Measurements from ENCODE around the gene BCAT1. TPM values are rescaled to one million over a fixed set of nuclear protein-coding genes. Genes with fewer than 3 reads are reported as not detected.
"Not testable (repeated sequence)": the region's sequence is repeated elsewhere in the genome, so short reads cannot be mapped to it uniquely, and the experiment has no call there.

Gene BCAT1
- total RNA-seq, 2 experiments from 2014 or later, result 16.4 to 16.7 TPM

GRCh38 chr12:24814379-24815113, 134.4 kb downstream of the BCAT1 start:
- Mint-ChIP-seq H3K9me3 (no peaks in the 10 kb centered on the region), H3K36me3 (ENCODE audit: low read depth) (no peaks in the 10 kb centered on the region), H3K27me3 (ENCODE audit: low read depth) (no peaks in the 10 kb centered on the region), H3K4me1 (ENCODE audit: low read depth) (peaks cover 22% of the 10 kb centered on the region), H3K4me3 (peak overlapping the region; percentile 52), H3K27ac (peak overlapping the region; percentile 32)
- no peak for DNase-seq
- CTCF ChIA-PET, result interaction anchor here (0.6 to 1.4 kb wide), 4 partner anchors 21 to 177 kb away, joined by 3 to 5 read pairs (median 4); no protein-coding TSS in a partner anchor
- intact Hi-C loops (cut with micrococcal nuclease), result loop anchor here (1.0 to 2.0 kb wide), 2 partner anchors 20 to 25 kb away; no protein-coding TSS in a partner anchor

GRCh38 chr12:24810378-24810777, 138.5 kb downstream of the BCAT1 start:
- H3K27ac Mint-ChIP-seq, result no peak overlapping the region
- intact Hi-C loops (cut with micrococcal nuclease), result no loop called here
- peaks cover 17% of the 10 kb centered on the region for H3K4me1 Mint-ChIP-seq (ENCODE audit: low read depth)
- H3K4me3 Mint-ChIP-seq, result no peak overlapping the region
- CTCF ChIA-PET, result no interaction called here
- peaks cover 4% of the 10 kb centered on the region for H3K9me3 Mint-ChIP-seq
- H3K36me3 Mint-ChIP-seq (ENCODE audit: low read depth), result no peaks in the 10 kb centered on the region
- no peak for DNase-seq
- H3K27me3 Mint-ChIP-seq (ENCODE audit: low read depth), result no peaks in the 10 kb centered on the region

- H3K27ac Mint-ChIP-seq; H3K4me3 Mint-ChIP-seq; H3K9me3 Mint-ChIP-seq; H3K4me1 Mint-ChIP-seq (ENCODE audit: low read depth); intact Hi-C loops (cut with micrococcal nuclease); CTCF ChIA-PET; H3K27me3 Mint-ChIP-seq (ENCODE audit: low read depth); H3K36me3 Mint-ChIP-seq (ENCODE audit: low read depth); DNase-seq: not testable (repeated sequence)
Observed at GRCh38 chr12:24809306-24809705, 139.6 kb downstream of the BCAT1 start.

GRCh38 chr12:24808651-24809050, 140.2 kb downstream of the BCAT1 start:
- intact Hi-C loops (cut with micrococcal nuclease), result no loop called here
- H3K36me3 Mint-ChIP-seq (ENCODE audit: low read depth), result no peaks in the 10 kb centered on the region
- H3K27me3 Mint-ChIP-seq (ENCODE audit: low read depth), result no peaks in the 10 kb centered on the region
- H3K4me3 Mint-ChIP-seq, result no peak overlapping the region
- H3K4me1 Mint-ChIP-seq (ENCODE audit: low read depth), result peaks cover 4% of the 10 kb centered on the region
- peaks cover 10% of the 10 kb centered on the region for H3K9me3 Mint-ChIP-seq
- H3K27ac Mint-ChIP-seq, result no peak overlapping the region
- DNase-seq, result no peak
- CTCF ChIA-PET, result no interaction called here

- no peak overlapping the region for H3K4me3 Mint-ChIP-seq
- intact Hi-C loops (cut with micrococcal nuclease), result no loop called here
- no peaks in the 10 kb centered on the region for H3K36me3 Mint-ChIP-seq (ENCODE audit: low read depth)
- H3K9me3 Mint-ChIP-seq, result peaks cover 18% of the 10 kb centered on the region
- peaks cover 5% of the 10 kb centered on the region for H3K4me1 Mint-ChIP-seq (ENCODE audit: low read depth)
- H3K27ac Mint-ChIP-seq, result no peak overlapping the region
- no peak for DNase-seq
- CTCF ChIA-PET, result no interaction called here
- H3K27me3 Mint-ChIP-seq (ENCODE audit: low read depth), result no peaks in the 10 kb centered on the region
Observed at GRCh38 chr12:24806386-24806785, 142.5 kb downstream of the BCAT1 start.

- CTCF ChIA-PET, result interaction anchor here (0.6 to 1.2 kb wide), 2 partner anchors 10 to 26 kb away, joined by 3 to 5 read pairs; no protein-coding TSS in a partner anchor
- Mint-ChIP-seq H3K27me3 (ENCODE audit: low read depth) (no peaks in the 10 kb centered on the region), H3K27ac (no peak overlapping the region), H3K9me3 (peaks cover 18% of the 10 kb centered on the region), H3K36me3 (ENCODE audit: low read depth) (no peaks in the 10 kb centered on the region), H3K4me1 (ENCODE audit: low read depth) (peaks cover 5% of the 10 kb centered on the region), H3K4me3 (no peak overlapping the region)
- intact Hi-C loops (cut with micrococcal nuclease), result no loop called here
- DNase-seq, result no peak
Observed at GRCh38 chr12:24803430-24804245, 145.3 kb downstream of the BCAT1 start.

GRCh38 chr12:24798335-24798734, 150.6 kb downstream of the BCAT1 start:
- Mint-ChIP-seq H3K36me3 (ENCODE audit: low read depth) (no peaks in the 10 kb centered on the region), H3K27ac (no peak overlapping the region), H3K9me3 (peaks cover 8% of the 10 kb centered on the region), H3K4me1 (ENCODE audit: low read depth) (peaks cover 16% of the 10 kb centered on the region), H3K4me3 (no peak overlapping the region), H3K27me3 (ENCODE audit: low read depth) (no peaks in the 10 kb centered on the region)
- intact Hi-C loops (cut with micrococcal nuclease), result no loop called here
- CTCF ChIA-PET, result no interaction called here
- no peak for DNase-seq

GRCh38 chr12:24797901-24798300, 151.0 kb downstream of the BCAT1 start:
- Mint-ChIP-seq H3K9me3 (peaks cover 5% of the 10 kb centered on the region), H3K27me3 (ENCODE audit: low read depth) (no peaks in the 10 kb centered on the region), H3K4me3 (no peak overlapping the region), H3K27ac (no peak overlapping the region), H3K36me3 (ENCODE audit: low read depth) (no peaks in the 10 kb centered on the region), H3K4me1 (ENCODE audit: low read depth) (peaks cover 15% of the 10 kb centered on the region)
- CTCF ChIA-PET, result no interaction called here
- intact Hi-C loops (cut with micrococcal nuclease), result no loop called here
- DNase-seq, result no peak

- CTCF ChIA-PET, result no interaction called here
- H3K36me3 Mint-ChIP-seq (ENCODE audit: low read depth), result no peaks in the 10 kb centered on the region
- no peak overlapping the region for H3K27ac Mint-ChIP-seq
- peaks cover 2% of the 10 kb centered on the region for H3K9me3 Mint-ChIP-seq
- peaks cover 21% of the 10 kb centered on the region for H3K4me1 Mint-ChIP-seq (ENCODE audit: low read depth)
- DNase-seq, result no peak
- H3K27me3 Mint-ChIP-seq (ENCODE audit: low read depth), result no peaks in the 10 kb centered on the region
- no peak overlapping the region for H3K4me3 Mint-ChIP-seq
- intact Hi-C loops (cut with micrococcal nuclease), result no loop called here
Observed at GRCh38 chr12:24796876-24797275, 152.0 kb downstream of the BCAT1 start.

- H3K27me3 Mint-ChIP-seq (ENCODE audit: low read depth), result no peaks in the 10 kb centered on the region
- H3K4me3 Mint-ChIP-seq, result peak overlapping the region; percentile 54
- no peak overlapping the region for H3K27ac Mint-ChIP-seq
- no peaks in the 10 kb centered on the region for H3K9me3 Mint-ChIP-seq
- no peak for DNase-seq
- intact Hi-C loops (cut with micrococcal nuclease), result loop anchor here (1.0 to 2.0 kb wide), 2 partner anchors 19 to 43 kb away; no protein-coding TSS in a partner anchor
- CTCF ChIA-PET, result no interaction called here
- no peaks in the 10 kb centered on the region for H3K36me3 Mint-ChIP-seq (ENCODE audit: low read depth)
- peaks cover 28% of the 10 kb centered on the region for H3K4me1 Mint-ChIP-seq (ENCODE audit: low read depth)
Observed at GRCh38 chr12:24795699-24796347, 153.1 kb downstream of the BCAT1 start.

- no peak for DNase-seq
- intact Hi-C loops (cut with micrococcal nuclease), result no loop called here
- Mint-ChIP-seq H3K9me3 (no peaks in the 10 kb centered on the region), H3K4me3 (no peak overlapping the region), H3K4me1 (ENCODE audit: low read depth) (peaks cover 25% of the 10 kb centered on the region), H3K27ac (no peak overlapping the region), H3K36me3 (ENCODE audit: low read depth) (no peaks in the 10 kb centered on the region), H3K27me3 (ENCODE audit: low read depth) (peaks cover 3% of the 10 kb centered on the region)
- CTCF ChIA-PET, result no interaction called here
Observed at GRCh38 chr12:24791622-24792021, 157.3 kb downstream of the BCAT1 start.

GRCh38 chr12:24788886-24789285, 160.0 kb downstream of the BCAT1 start:
- no peaks in the 10 kb centered on the region for H3K36me3 Mint-ChIP-seq (ENCODE audit: low read depth)
- intact Hi-C loops (cut with micrococcal nuclease), result no loop called here

More at GRCh38 chr12:24788886-24789285, 160.0 kb downstream of the BCAT1 start:
- Mint-ChIP-seq H3K9me3 (no peaks in the 10 kb centered on the region), H3K27ac (no peak overlapping the region), H3K4me1 (ENCODE audit: low read depth) (peaks cover 13% of the 10 kb centered on the region), H3K4me3 (no peak overlapping the region), H3K27me3 (ENCODE audit: low read depth) (peaks cover 5% of the 10 kb centered on the region)
- DNase-seq, result no peak
- CTCF ChIA-PET, result no interaction called here
